Measurements from ENCODE around the gene TCF12.

TCF12 gene

DNA sequence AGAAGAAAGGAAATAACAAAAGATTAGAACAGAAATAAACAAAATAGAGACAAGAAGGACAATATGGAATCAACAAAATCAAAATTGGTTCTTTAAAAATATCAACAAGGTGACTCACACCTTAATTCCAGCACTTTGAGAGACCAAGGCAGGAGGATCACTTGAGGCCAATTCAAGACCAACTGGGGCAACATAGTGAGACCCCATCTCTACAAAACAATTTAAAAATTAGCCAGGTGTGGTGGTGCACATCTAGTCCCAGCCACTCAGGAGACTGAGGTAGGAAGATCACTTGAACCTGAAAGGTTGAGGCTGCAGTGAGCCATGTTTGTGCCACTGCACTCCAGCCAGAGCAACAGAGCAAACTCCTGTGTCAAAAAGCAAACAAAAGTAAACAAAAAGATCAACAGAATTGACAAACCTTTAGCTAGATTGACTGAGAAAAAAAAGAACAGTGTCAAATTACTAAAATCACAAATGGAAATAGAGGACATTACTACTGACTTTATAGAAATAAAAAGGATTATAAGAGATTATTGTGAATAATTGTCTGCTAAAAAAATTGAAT lies 267.1 kb downstream of the TCF12 start:
- no peak for DNase-seq

- DNase-seq: no peak
These were observed 271.0 kb downstream of the TCF12 start for GRCh38 chr15:57189466-57189865.

- no peak for DNase-seq
These were observed 271.8 kb downstream of the TCF12 start for GRCh38 chr15:57190208-57190607.

DNA sequence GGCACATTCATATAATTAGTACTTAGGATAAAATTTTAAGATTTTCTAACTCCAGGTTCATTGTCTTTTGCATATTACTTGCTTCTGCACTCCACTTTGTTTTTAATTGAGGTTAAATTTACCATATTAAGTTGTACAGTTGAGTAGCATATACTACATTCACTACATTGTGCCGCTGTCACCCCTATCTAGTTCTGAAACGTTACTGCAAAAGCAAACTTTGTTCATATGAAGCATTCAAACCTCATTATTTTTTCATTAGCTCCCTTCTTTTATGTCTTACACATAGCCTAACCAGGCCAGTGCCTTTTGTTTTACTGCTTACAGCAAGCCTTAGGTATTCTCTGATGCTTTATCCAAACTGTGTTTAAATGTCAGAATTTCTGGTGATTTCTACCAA lies 274.7 kb downstream of the TCF12 start:
- DNase-seq: no peak

DNA sequence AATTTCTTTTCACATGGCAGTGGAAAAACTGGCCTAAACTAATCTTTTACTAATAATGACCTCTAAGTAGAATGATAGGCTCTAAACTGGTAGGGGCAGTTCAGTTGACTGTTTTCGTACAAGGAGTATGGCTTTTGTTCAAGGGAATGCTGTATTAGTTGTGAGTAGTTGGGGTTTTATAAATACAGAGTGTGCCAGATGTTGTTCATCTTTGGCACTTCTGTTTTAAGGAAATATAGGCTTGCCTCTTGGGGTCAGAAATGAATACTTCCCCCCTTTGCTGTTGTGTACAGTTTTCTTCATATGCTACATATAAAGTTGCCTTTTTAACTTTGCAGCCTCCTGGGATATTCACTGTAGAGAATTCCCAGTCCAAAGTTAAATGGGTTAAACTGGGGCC lies 276.9 kb downstream of the TCF12 start:
- DNase-seq: no peak

DNA sequence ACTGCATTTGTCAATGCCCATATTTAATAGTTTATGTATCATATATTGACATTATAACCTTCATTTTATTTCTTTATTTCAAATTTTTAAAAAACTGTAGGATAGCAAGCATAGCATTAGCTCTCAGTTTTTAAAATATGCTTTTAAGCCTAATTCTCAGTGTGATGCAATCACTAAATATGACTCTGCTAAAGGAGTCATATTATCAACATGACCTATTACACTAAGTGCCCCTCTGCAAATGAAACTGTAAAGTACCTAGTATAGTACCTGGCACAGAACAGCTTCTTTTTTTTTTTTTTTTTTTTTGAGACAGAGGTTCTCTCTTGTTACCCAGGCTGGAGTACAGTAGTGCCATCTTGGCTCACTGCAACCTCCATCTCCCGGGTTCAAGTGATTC lies 278.4 kb downstream of the TCF12 start:
- DNase-seq: no peak

DNA sequence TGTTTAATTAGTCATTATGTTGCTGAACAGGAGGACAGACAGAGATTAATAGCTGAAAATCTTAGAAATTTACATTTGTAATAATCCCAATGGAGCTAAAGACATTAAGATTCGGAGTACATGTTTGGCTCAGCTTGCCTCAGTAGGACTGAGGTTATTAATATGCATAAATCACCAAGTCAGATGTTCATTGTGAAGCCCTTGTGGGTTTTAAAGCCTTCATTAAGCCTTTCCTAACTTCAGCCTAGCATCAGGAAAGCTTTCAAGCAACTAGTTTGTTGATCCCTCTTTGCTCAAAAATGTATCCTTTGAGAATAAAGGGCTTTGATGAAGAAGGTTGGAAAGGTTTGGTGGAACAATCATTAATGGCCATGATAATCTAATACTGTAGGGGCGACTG lies 279.7 kb downstream of the TCF12 start:
- no peak for DNase-seq

DNA sequence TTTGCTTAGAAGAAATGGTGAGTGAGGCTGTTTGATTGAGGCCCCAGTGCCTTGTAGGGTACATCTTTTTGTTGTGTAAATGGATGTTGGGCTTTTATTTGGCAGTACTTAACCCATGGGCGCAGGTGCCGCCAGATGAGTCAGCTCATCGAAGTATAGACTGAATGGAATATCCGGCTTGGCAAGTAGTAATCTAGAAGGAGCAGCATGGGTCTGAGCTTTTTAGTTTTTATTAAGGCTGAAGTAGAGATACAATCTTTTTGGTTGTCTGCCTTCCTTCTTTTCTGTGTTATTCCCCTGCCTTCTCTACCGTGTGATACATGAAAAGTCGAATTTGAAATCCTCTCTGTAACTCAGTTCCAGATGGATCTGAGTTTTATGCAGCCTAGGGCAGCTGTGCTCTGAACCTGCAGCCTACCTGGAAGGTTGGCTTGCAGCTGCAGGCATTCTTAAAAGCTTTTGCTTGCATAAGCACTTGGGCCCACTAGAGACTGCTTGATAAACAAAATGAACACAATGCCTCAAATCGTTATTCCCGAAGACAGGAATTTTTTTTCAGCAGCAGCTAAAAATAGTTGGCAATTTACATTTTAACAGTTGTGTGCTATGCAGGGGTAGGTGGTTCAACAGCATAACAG lies 280.3 kb downstream of the TCF12 start:
- no peak for DNase-seq

DNA sequence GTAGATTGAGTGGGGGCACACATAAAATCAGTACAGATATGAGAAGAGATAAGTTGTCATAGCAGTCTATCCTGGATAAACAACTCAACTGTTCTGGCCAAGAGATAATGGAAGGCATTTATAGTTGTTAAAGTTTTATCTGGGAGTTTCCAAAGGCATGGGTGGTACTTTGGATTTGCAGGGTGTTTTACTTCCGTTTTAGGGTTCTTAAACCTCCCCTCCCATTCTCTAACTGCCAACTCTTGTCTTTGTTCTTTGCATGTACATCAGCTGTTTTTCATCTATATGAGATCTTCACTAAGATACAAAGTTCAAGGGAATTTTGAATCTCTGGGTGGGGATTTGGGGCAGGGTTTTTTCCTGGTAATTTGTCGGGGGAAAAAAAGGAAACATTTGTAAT lies 283.1 kb downstream of the TCF12 start:
- DNase-seq: no peak

DNA sequence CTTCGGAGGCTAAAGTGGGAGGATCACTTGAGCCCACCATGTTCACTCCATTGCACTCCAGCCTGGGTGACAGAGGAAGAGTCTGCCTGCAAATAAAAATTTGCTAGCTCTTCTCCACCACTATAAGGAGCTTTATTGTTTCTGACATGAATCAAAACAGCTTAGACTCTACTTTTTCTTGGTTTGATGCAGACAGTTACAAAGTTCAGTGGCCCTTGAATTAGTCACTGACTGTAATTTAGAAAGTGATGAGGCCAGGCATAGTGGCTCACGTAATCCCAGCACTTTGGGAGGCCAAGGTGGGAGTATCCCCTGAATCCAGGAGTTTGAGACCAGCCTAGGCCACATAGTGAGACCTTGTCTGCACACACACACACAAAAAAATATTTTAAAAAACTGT lies 285.5 kb downstream of the TCF12 start:
- DNase-seq: no peak

- DNase-seq: no peak
These were observed 286.8 kb downstream of the TCF12 start for GRCh38 chr15:57205027-57205855.

DNA sequence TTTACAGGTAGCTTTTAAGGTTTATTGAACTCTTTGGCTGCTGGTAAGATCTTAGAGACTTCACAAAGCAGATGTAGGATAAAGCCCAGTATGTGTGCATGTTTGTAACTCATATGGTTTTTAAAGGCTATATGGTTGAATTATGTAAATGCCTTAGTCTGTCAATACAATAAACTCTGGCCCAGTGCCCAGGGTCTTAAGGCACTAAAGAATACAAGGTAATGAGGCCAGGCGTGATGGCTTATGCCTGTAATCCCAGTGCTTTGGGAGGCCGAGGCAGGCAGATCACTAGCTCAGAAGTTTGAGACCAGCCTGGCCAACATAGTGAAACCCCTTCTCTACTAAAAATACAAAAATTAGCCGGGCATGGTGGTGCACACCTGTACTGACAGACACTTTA lies 287.6 kb downstream of the TCF12 start:
- DNase-seq: no peak

DNA sequence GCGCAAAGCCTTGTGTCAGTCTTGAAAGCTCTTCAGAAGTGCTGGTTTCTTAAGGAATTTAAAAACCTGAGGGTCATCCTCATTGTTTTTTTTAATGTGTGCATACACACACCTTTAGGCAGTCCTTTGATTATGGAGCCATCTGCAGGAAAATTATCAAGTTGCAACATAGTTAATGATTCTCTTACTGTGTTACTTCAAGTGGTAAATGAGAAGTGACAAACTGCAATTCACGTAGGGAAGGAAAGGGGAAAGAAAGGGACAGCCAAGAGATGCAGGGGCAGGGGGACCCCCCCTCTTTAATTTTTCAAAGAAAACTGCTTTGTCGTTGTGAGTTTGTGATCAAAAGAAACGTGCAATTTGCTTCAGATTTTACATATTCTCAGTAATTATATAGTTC lies 295.4 kb downstream of the TCF12 start:
- peak; percentile 21 for DNase-seq

DNA sequence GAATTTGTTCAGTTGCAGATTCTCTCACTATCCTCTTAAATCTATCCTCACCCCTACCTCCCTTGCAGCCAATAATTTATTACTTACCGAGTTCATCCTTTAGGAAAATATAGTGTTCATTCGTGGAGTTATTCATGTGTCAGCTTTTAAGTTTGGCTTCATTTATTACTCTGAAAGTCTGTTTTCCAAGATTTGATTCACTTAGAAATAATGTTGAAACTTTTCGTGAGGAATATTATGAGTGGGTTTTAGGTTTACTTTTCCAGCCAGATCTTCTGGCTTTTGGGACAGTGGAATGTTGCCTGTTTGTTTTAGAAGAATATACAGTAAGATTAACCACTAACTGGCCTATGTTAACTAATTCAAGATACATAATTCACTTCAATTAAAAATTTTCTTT lies 296.9 kb downstream of the TCF12 start:
- no peak for DNase-seq

GRCh38 chr15:57215881-57216280 lies 297.4 kb downstream of the TCF12 start:
- DNase-seq: no peak

GRCh38 chr15:57216288-57216687 lies 297.8 kb downstream of the TCF12 start:
- no peak for DNase-seq

GRCh38 chr15:57217778-57218598 lies 299.5 kb downstream of the TCF12 start:
- DNase-seq: no peak

GRCh38 chr15:57218826-57219576 lies 300.6 kb downstream of the TCF12 start:
- DNase-seq: no peak

DNA sequence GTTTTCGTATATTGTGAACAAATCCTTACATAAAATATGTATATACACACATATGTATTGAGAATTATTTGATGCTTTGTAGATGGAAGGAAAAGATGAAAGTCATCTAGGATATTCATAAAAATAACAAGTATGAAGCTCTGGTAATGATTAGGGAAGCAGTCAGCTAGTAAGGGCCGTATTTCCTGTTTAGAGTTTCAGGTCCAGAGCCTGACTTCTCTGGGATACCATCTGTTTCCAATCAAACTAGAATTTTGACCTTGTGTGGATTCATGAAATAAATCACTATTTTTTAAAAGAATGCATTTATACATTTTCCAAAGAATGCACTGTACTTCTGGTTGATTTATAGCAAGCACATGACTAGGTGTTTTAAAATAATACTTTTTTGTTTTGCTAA lies 301.8 kb downstream of the TCF12 start:
- no peak for DNase-seq

DNA sequence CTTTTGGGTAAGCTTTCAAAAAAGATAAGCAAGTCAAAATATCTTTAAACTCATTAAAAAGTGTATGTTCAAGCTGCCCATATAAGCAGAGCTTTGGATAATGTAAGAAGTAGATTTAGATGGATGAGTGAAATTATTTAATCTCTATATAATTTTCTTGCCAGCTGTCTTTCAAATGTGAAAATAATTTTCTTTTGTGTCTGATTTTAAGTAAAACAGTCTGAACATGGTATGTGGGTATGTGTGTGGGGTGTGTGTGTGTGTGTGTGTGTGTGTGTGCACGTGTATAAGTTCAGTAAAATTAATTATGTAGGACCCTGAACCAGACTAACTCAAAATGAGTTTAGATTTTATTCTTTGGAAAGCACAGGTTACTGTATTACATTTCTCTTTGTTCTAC lies 302.7 kb downstream of the TCF12 start:
- DNase-seq: no peak

GRCh38 chr15:57223345-57223744 lies 304.9 kb downstream of the TCF12 start:
- DNase-seq: no peak

DNA sequence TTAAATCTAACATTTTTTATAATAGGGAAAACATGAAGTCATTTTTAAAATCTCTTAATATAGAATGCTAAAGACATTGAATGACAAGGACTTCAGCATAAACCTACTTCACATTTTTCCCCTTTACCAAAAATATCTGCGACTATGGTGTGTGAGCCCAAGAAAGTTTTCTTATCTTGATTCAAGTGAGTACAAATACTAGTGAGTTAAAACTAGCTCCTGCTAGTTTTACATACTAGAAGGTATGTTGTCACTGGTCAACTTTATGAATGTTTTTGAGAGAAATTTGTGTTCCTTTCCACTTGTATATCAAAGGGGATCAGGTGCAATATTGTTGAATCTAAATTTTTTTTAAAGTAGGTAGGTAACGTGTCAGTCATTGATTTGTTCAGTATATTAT lies 305.4 kb downstream of the TCF12 start:
- no peak for DNase-seq

DNA sequence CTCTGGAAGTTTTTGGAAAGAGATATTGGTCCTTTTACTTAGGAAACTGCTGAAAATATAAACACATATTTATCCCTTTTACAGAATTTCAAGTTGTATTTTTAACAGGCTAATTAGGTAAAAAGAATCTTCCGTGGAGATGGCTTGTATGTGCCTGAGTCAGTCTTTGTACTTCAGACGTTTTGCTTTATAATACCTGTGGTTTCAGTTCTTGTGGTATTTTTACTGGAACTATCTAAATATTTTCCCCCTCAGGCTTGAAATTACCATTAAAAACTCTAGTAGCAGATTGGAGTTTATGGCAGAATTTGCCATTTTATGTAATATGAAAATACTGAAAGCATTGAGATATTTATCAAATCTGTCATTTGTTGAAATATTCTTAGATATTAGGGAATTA lies 306.2 kb downstream of the TCF12 start:
- DNase-seq: no peak

Data from CD4-positive, alpha-beta T cell treated with Interleukin-4 for 4 hours (primary cell).